Astrocyte (in vitro differentiated cells and primary cell): Measurements from ENCODE around the gene CDH10.

Source experiments
- CTCF ChIP-seq: IDR thresholded peaks from 2 replicates; pipeline ENCODE4 v1.5.1; 2011; ENCODE audit warnings: low read depth, mild to moderate bottlenecking, inconsistent platforms, low read length, moderate library complexity; ENCODE audit not compliant: insufficient read depth
- EZH2 ChIP-seq: IDR thresholded peaks from 2 replicates; pipeline ENCODE4 v1.6.1; 2012; ENCODE audit warnings: mild to moderate bottlenecking, low read length, inconsistent platforms; ENCODE audit not compliant: insufficient read depth

GRCh38 chr5:24555229-24555628 lies 89.5 kb downstream of the CDH10 start:
- TF ChIP-seq CTCF, result no peak
- TF ChIP-seq EZH2, result no peak
